ENCODE results near the gene FAM53A. TPM values are rescaled to one million over a fixed set of nuclear protein-coding genes. Genes with fewer than 3 reads are reported as not detected.
"Not testable (repeated sequence)": the region's sequence is repeated elsewhere in the genome, so short reads cannot be mapped to it uniquely, and the experiment has no call there.

The FAM53A gene
- total RNA-seq, 2 donors from 2014 or later: 0.66 to 2.3 TPM

GRCh38 chr4:1609901-1610790 lies 74.0 kb downstream of the FAM53A start:
- no peak for DNase-seq
- Histone ChIP-seq H3K4me3 (no peak overlapping the region), H3K27ac (no peak overlapping the region), H3K9me3 (no peaks in the 10 kb centered on the region), H3K4me1 (no peaks in the 10 kb centered on the region), H3K27me3 (no peaks in the 10 kb centered on the region), H3K36me3 (replicated peaks in 1 of 2; ENCODE audit: insufficient read depth in 1 of 2, low read depth in 2 of 2) (no peaks in the 10 kb centered on the region)
- intact Hi-C loops (cut with DNase I): no loop called here
- 89 to 91% methylated on average over 15 to 20 of the region's 27 CpGs for WGBS, 2 donors
- TF ChIP-seq POLR2A (IDR thresholded peaks at IDR 0.05): no peak
- TF ChIP-seq CTCF (IDR thresholded peaks at IDR 0.05): no peak
- no peak for ATAC-seq

DNA sequence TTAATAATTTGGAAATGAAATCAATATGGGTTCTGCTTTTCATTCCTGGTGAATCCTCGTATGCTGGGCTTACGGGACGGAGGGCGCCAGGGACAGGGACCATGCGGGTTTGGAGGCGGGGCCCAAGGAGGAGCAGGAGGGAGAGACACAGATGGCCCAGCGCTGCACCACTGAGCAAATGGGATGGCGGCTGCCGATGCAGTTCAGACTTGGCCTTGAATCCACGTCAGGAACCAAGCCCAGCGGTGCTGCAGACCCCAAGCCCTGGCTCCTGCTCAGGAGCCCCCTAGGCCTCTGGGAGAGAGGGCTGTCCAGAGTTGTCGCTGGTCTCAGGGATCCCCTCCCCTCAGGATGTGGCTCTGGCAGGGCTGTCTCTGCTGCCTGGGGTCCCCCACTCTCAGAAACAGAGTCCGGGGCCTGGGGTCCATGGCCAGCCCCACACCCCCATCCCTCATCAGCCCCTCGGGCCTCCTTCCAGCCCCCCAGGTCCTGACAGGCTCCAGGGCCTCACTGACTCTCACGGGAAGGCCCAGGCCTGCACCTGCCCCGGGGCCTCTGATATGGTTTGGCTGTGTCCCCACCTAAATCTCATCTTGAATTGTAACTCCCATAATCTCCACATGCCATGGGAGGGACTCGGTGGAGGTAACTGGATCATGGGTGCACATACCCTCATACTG lies 75.2 kb downstream of the FAM53A start:
- no peaks in the 10 kb centered on the region for H3K27me3 ChIP-seq
- H3K27ac ChIP-seq: no peak overlapping the region
- H3K4me1 ChIP-seq: no peaks in the 10 kb centered on the region
- TF ChIP-seq CTCF (IDR thresholded peaks at IDR 0.05) (no peak), POLR2A (IDR thresholded peaks at IDR 0.05) (no peak)
- intact Hi-C loops (cut with DNase I): no loop called here
- ATAC-seq (no peak), DNase-seq (no peak)
- 71 to 72% methylated on average over 9 to 16 of the region's 17 CpGs for WGBS, 2 donors
- H3K9me3 ChIP-seq: no peaks in the 10 kb centered on the region
- no peaks in the 10 kb centered on the region for H3K36me3 ChIP-seq (replicated peaks in 1 of 2; ENCODE audit: insufficient read depth in 1 of 2, low read depth in 2 of 2)
- no peak overlapping the region for H3K4me3 ChIP-seq

- Histone ChIP-seq H3K27me3 (no peaks in the 10 kb centered on the region), H3K27ac (no peak overlapping the region), H3K9me3 (no peaks in the 10 kb centered on the region), H3K4me1 (no peaks in the 10 kb centered on the region), H3K36me3 (replicated peaks in 1 of 2; ENCODE audit: insufficient read depth in 1 of 2, low read depth in 2 of 2) (no peaks in the 10 kb centered on the region), H3K4me3 (no peak overlapping the region)
- WGBS, 2 donors: 77 to 84% methylated on average over 11 to 20 of the region's 24 CpGs
- TF ChIP-seq CTCF (IDR thresholded peaks at IDR 0.05) (no peak), POLR2A (IDR thresholded peaks at IDR 0.05) (no peak)
- ATAC-seq: no peak
- intact Hi-C loops (cut with DNase I): no loop called here
- no peak for DNase-seq
These were observed 75.8 kb downstream of the FAM53A start for GRCh38 chr4:1608196-1608820.

DNA sequence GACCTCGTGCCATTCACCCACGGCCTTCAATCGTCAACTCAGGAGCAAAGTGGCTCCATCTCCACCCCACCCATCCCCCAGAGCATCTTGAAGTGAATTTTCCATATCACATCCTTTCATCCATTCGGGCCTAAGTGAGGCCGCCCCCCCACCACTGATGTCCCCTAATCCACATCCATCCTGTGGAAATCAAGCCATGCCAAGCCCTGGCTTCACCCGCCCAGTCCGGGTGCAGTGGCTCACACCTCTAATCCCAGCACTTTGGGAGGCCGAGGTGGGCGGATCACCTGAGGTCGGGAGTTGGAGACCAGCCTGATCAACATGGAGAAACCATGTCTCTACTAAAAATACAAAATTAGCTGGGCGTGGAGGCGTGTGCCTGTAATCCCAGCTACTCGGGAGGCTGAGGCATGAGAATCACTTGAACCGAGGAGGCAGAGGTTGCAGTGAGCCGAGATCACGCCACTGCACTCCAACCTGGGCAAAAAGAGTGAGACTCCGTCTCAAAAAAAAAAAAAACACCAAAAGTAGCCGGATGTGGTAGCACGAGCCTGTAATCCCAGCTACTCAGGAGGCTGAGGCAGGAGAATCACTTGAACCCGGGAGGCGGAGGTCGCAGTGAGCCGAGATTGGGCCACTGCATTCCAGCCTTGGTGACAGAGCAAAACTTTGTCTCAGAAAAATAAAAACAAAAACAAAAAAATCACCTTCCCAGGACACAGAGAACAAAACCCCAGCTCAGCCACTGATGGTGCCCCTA lies 76.5 kb downstream of the FAM53A start:
- intact Hi-C loops (cut with DNase I); H3K36me3 ChIP-seq (replicated peaks in 1 of 2; ENCODE audit: insufficient read depth in 1 of 2, low read depth in 2 of 2); DNase-seq; H3K4me3 ChIP-seq; H3K27me3 ChIP-seq; ATAC-seq; H3K4me1 ChIP-seq; H3K9me3 ChIP-seq; H3K27ac ChIP-seq: not testable (repeated sequence)
- WGBS, 2 donors: 81 to 87% methylated on average over 23 of the region's 23 CpGs
